SK-N-SH (cell line): Measurements from ENCODE around the gene PGS1. TPM values are rescaled to one million over a fixed set of nuclear protein-coding genes. Genes with fewer than 3 reads are reported as not detected.

Source experiments
- CTCF ChIA-PET: fragments of 300-600, 350-600 bp; formaldehyde crosslinking; extraction: SDS; loops from one replicate; lab custom pipeline; 2021; lab: Yijun Ruan, JAX
- POLR2A ChIA-PET: fragments of 350-600 bp; sonication (Branson Sonifier 250); formaldehyde crosslinking; extraction: SDS; loops from one replicate; lab custom pipeline; 2020; ENCODE audit warnings: antibody characterized with exemption, inconsistent platforms; lab: Yijun Ruan, JAX
- DNase-seq: peaks from one replicate; pipeline ENCODE4 v3.0.0; 2012
- H2AFZ ChIP-seq: fragments of 200-600 bp; sonication (generic); 2 replicates; pipeline ENCODE4 v1.8.1; 2016; ENCODE audit warnings: antibody characterized with exemption, mild to moderate bottlenecking, low read depth
- H3F3A ChIP-seq: fragments of 200-600 bp; sonication (generic); replicated peaks from 2 replicates; pipeline ENCODE3; 2016; ENCODE audit warnings: antibody characterized with exemption, mild to moderate bottlenecking; ENCODE audit not compliant: insufficient read depth
- H3K27ac ChIP-seq, 2 experiments: fragments of 200-500 bp in 1 of 2; fragments of 200-600 bp in 1 of 2; sonication (Bioruptor generic) in 1 of 2; sonication (generic), shearing (Covaris generic) in 1 of 2; 2 replicates each; pipeline versions ENCODE4 v1.5.1 to v1.6.1; 2014 to 2016; ENCODE audit warnings: low read depth in 2 of 2, inconsistent platforms in 1 of 2, low read length in 1 of 2, mild to moderate bottlenecking in 1 of 2, mixed read lengths in 1 of 2
- H3K27me3 ChIP-seq: fragments of 200-600 bp; sonication (generic), shearing (Covaris generic); 2 replicates; pipeline ENCODE4 v1.6.1; 2016; ENCODE audit warnings: mixed run types; ENCODE audit not compliant: insufficient read depth
- H3K36me3 ChIP-seq, 2 experiments: fragments of 200-500 bp in 1 of 2; fragments of 200-600 bp in 1 of 2; sonication (Bioruptor generic) in 1 of 2; sonication (generic) in 1 of 2; replicated peaks in 1 of 2; 2 replicates each; pipeline versions ENCODE3 to v1.5.1; 2014 to 2016; ENCODE audit warnings: low read length in 1 of 2, mild to moderate bottlenecking in 1 of 2; ENCODE audit not compliant: insufficient read depth in 2 of 2, control insufficient read depth in 1 of 2
- H3K4me1 ChIP-seq, 2 experiments: fragments of 200-500 bp in 1 of 2; fragments of 200-600 bp in 1 of 2; sonication (Bioruptor generic) in 1 of 2; sonication (generic), shearing (Covaris generic) in 1 of 2; 2 replicates each; pipeline versions ENCODE4 v1.5.1 to v1.6.1; 2014 to 2016; ENCODE audit warnings: low read depth in 1 of 2, low read length in 1 of 2, mixed run types in 1 of 2; ENCODE audit not compliant: insufficient read depth in 2 of 2, control insufficient read depth in 1 of 2
- H3K4me2 ChIP-seq: fragments of 200-600 bp; sonication (generic), shearing (Covaris generic); 2 replicates; pipeline ENCODE4 v1.6.1; 2017; ENCODE audit warnings: mixed run types
- H3K4me3 ChIP-seq, 2 experiments: fragments of 200-500 bp in 1 of 2; fragments of 200-600 bp in 1 of 2; sonication (Bioruptor generic) in 1 of 2; sonication (generic), shearing (Covaris generic) in 1 of 2; 2 replicates each; pipeline versions ENCODE4 v1.5.1 to v1.8.1; 2014 to 2016; ENCODE audit warnings: low read depth in 2 of 2, inconsistent platforms in 1 of 2, low read length in 1 of 2, mild to moderate bottlenecking in 1 of 2, mixed read lengths in 1 of 2, moderate library complexity in 1 of 2
- H3K79me2 ChIP-seq: fragments of 200-600 bp; sonication (generic); 2 replicates; pipeline ENCODE4 v1.8.1; 2017; ENCODE audit warnings: mild to moderate bottlenecking; ENCODE audit not compliant: insufficient read depth
- H3K9ac ChIP-seq: fragments of 200-600 bp; sonication (generic); 2 replicates; pipeline ENCODE4 v1.6.1; 2017; ENCODE audit warnings: mixed run types
- H3K9me2 ChIP-seq: fragments of 200-600 bp; sonication (generic); 2 replicates; pipeline ENCODE4 v1.6.1; 2017; ENCODE audit warnings: mixed run types
- H3K9me3 ChIP-seq: fragments of 200-600 bp; sonication (generic); 2 replicates; pipeline ENCODE4 v1.6.1; 2017; ENCODE audit warnings: mixed run types, mild to moderate bottlenecking, moderate library complexity
- H4K20me1 ChIP-seq: fragments of 200-600 bp; sonication (generic); 2 replicates; pipeline ENCODE4 v1.6.1; 2017; ENCODE audit warnings: mild to moderate bottlenecking, mixed run types; ENCODE audit not compliant: insufficient read depth
- CTCF ChIP-seq: fragments of 200-600 bp; sonication (generic); IDR thresholded peaks from 2 replicates; pipeline ENCODE4 v1.6.1; 2017; ENCODE audit warnings: antibody characterized with exemption, mild to moderate bottlenecking, moderate library complexity
- EZH2phosphoT487 ChIP-seq: fragments of 200-600 bp; sonication (generic); IDR thresholded peaks from 2 replicates; pipeline ENCODE4 v1.6.1; 2017; ENCODE audit warnings: low read depth, mixed run types, mild to moderate bottlenecking, antibody characterized with exemption, moderate library complexity, borderline replicate concordance
- MAX ChIP-seq: IDR thresholded peaks from 2 replicates; pipeline ENCODE4 v1.4.0; 2012; ENCODE audit warnings: low read depth
- NFIC ChIP-seq: IDR thresholded peaks from 2 replicates; pipeline ENCODE4 v1.4.0; 2012; ENCODE audit warnings: borderline replicate concordance
- POLR2AphosphoS5 ChIP-seq: IDR thresholded peaks from 2 replicates; pipeline ENCODE4 v1.6.1; 2012; ENCODE audit warnings: low read depth, low read length
- RCOR1 ChIP-seq: fragments of 150-350 bp; IDR thresholded peaks from 2 replicates; pipeline ENCODE4 v1.6.1; 2017; ENCODE audit warnings: antibody characterized with exemption, low read length
- TEAD4 ChIP-seq: IDR thresholded peaks from 2 replicates; pipeline ENCODE4 v1.4.0; 2012; ENCODE audit warnings: mild to moderate bottlenecking, borderline replicate concordance; ENCODE audit not compliant: insufficient read depth
- ZBTB33 ChIP-seq: IDR thresholded peaks from 2 replicates; pipeline ENCODE4 v1.4.0; 2012; ENCODE audit warnings: low read depth, borderline replicate concordance
- WGBS: methylation state at CpG from one replicate; pipeline ENCODE4 v1.1.6; 2017; ENCODE audit warnings: low lambda C conversion rate; 5-methylcytosine and 5-hydroxymethylcytosine counted together
- polyA plus RNA-seq, 3 experiments: library from polyadenylated mRNA; depleted of rRNA; stranded (reverse); fragments of >200 nt; gene quantifications; 2 replicates each; pipeline ENCODE4 v1.2.3, GENCODE V29; 2012

The PGS1 gene
- polyA plus RNA-seq, 1 of the 3 experiments (the other 2 are of a cell fraction): 88.4 TPM

GRCh38 chr17:78362671-78363070, 15.8 kb upstream of the PGS1 start:
- no peak for DNase-seq
- TF ChIP-seq NFIC (no peak), CTCF (peak; percentile 30; the same call in 1 of the 2 replicates)
- TF ChIP-seq, all 33 proteins: peak for 1
- H3K4me3 ChIP-seq: no peak overlapping the region
- peaks cover 3% of the 10 kb centered on the region for H3F3A ChIP-seq
- H3K36me3 ChIP-seq: peaks cover 9 to 11% of the 10 kb centered on the region in 2 experiments
- no peak overlapping the region for H2AFZ ChIP-seq
- H3K27ac ChIP-seq: no peak overlapping the region
- POLR2A ChIA-PET: no interaction called here
- H3K4me1 ChIP-seq: peaks cover 2 to 35% of the 10 kb centered on the region in 2 experiments; a peak in 2 of 4 replicates
- H3K9ac ChIP-seq: no peak overlapping the region
- H3K79me2 ChIP-seq: peaks cover 22% of the 10 kb centered on the region
- 94% methylated on average over 7 of the region's 7 CpGs for WGBS
- H3K4me2 ChIP-seq: no peak overlapping the region
- CTCF ChIA-PET: interaction anchor here (0.8 to 15.1 kb wide), 10 partner anchors 11 to 346 kb away, joined by 3 to 327 read pairs (median 24); partner anchors contain the start of gene PGS1
- H4K20me1 ChIP-seq: peaks cover 20% of the 10 kb centered on the region
- no peaks in the 10 kb centered on the region for H3K9me3 ChIP-seq
- H3K9me2 ChIP-seq: no peaks in the 10 kb centered on the region
- no peaks in the 10 kb centered on the region for H3K27me3 ChIP-seq

GRCh38 chr17:78364436-78365281, 13.8 kb upstream of the PGS1 start:
- Histone ChIP-seq H3K9ac (no peak overlapping the region), H3K4me1 (peaks cover 0 to 38% of the 10 kb centered on the region in 2 experiments; a peak in 1 of 4 replicates), H3F3A (no peaks in the 10 kb centered on the region), H3K9me2 (no peaks in the 10 kb centered on the region), H3K27me3 (no peaks in the 10 kb centered on the region), H2AFZ (no peak overlapping the region), H3K36me3 (no peaks in the 10 kb centered on the region), H3K27ac (no peak overlapping the region), H4K20me1 (peaks cover under 1% of the 10 kb centered on the region; the same call in 1 of the 2 replicates), H3K4me3 (no peak overlapping the region), H3K4me2 (no peak overlapping the region), H3K79me2 (peaks cover 2% of the 10 kb centered on the region), H3K9me3 (no peaks in the 10 kb centered on the region)
- 92% methylated on average over 26 of the region's 26 CpGs for WGBS
- ChIA-PET CTCF (interaction anchor here (0.7 to 15.1 kb wide), 10 partner anchors 8 to 1840 kb away, joined by 3 to 327 read pairs (median 3); no protein-coding TSS in a partner anchor), POLR2A (no interaction called here)
- no peak for DNase-seq
- TF ChIP-seq ZBTB33 (no peak), POLR2AphosphoS5 (no peak), EZH2phosphoT487 (no peak), MAX (no peak), RCOR1 (no peak), TEAD4 (no peak)
